Raji (cell line): ENCODE results near the gene REM1.

Experiments
- POLR2A ChIP-seq: IDR thresholded peaks from 2 replicates; pipeline ENCODE4 v1.6.1; 2011; ENCODE audit warnings: low read depth, low read length, control low read depth; ENCODE audit not compliant: insufficient read depth

The REM1 gene

DNA sequence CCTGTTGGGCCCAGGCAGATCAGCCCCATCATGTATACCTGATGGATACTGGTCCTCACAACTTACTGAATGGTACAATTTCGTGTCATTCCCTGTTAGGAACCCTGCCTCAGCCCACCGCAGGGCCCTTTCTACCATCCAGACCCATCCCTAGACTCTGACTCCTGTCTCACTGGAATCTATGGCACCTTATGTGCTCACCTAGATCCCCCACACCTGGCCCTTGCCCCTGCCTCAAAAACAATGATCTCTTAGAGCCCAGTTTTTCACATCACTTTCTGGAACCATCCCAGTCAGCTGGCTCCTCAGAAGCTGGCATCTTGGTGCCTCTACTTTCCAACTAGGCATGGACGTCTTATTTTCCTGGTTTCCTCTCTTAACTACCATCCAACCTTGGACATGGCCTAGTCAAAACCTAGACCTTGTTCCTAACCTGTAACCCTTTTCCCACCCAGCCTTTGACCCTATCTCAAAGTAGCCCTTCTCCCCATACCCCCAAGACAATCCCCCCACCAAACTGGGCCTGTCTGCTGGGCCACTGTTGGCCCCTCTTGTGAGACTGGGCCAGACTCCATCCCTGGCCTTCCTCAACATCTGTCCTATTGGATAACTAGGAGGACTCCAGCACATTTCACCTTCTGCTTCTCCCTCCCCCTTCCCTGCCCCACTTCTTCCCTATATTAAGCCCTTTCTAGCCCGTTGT is 40.1 kb downstream of the REM1 start:
- no peak for TF ChIP-seq POLR2A

- TF ChIP-seq POLR2A, result no peak
Observed at GRCh38 chr20:31515775-31516107, 40.7 kb downstream of the REM1 start.

DNA sequence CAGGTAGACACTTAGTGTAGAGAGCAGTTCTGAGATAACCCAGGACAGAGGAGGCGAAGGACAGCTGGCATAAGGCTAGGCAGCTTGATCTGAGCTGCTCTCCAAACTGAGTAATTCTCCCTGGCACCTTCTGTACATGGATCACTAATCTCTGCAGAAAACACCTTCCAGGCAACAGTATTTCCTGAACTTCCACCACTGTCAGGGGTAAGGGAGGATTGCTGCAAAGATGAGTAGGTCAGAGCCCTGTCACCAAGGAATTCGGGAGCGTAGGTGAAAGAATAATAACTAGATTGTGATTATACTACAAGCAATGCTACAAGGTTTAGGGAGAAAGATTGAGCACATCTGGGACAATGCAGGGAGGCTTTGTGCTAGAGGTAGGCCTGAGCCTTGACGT is 41.1 kb downstream of the REM1 start:
- no peak for TF ChIP-seq POLR2A

- TF ChIP-seq POLR2A, result no peak
Observed at GRCh38 chr20:31516651-31517050, 41.6 kb downstream of the REM1 start.

- no peak for TF ChIP-seq POLR2A
Observed at GRCh38 chr20:31517373-31517772, 42.3 kb downstream of the REM1 start.

DNA sequence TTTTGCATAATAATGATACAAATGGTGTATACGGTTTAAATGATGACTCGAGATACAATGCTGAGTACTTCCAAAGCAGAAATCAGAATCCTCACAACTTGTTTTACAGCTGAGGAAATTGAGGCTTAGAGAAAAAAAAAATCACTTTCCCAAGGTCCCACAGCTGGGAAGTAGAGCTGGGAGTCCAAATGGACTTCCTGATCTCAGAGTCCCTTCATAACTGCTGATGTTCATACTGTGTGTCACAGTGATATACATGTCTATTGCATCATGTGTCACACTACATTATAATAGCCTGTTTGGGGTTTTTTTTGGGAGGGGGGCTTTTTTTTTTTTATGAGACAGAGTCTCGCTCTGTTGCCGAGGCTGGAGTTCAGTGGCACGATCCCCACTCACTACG is 47.6 kb downstream of the REM1 start:
- TF ChIP-seq POLR2A, result no peak

- no peak for TF ChIP-seq POLR2A
Observed at GRCh38 chr20:31523361-31524283, 48.5 kb downstream of the REM1 start.

GRCh38 chr20:31527266-31527665 is 52.2 kb downstream of the REM1 start:
- no peak for TF ChIP-seq POLR2A
